ENCODE results near the gene DEFB127. TPM values are rescaled to one million over a fixed set of nuclear protein-coding genes. Genes with fewer than 3 reads are reported as not detected.

The DEFB127 gene
- total and polyA plus RNA-seq, 2 donors (not counting 1 experiment from before 2014, with no cell fraction given) = not detected

GRCh38 chr20:137668-138490 is 19.4 kb upstream of the DEFB127 start:
- Histone ChIP-seq H4K20me1 (ENCODE audit: control insufficient read depth, insufficient read depth, low read length, poor library complexity, severe bottlenecking) (no peaks in the 10 kb centered on the region), H3K4me3 (ENCODE audit: control extremely low read depth in 1 of 5, extremely low read depth in 1 of 5, insufficient read depth in 1 of 5, low read depth in 2 of 5, low read length in 4 of 5) (no peak overlapping the region), H3K9ac (ENCODE audit: low read length) (no peak overlapping the region), H3K27ac (ENCODE audit: low read length in 2 of 2) (no peak overlapping the region), H2AFZ (ENCODE audit: insufficient read depth, low read depth, low read length, poor library complexity, severe bottlenecking) (no peak overlapping the region), H3K27me3 (replicated peaks in 1 of 4; ENCODE audit: control extremely low read depth in 1 of 4, control insufficient read depth in 3 of 4, insufficient read depth in 4 of 4, low read length in 3 of 4) (peaks cover 0 to 10% (median 4%) of the 10 kb centered on the region in 4 experiments), H3K4me2 (replicated peaks; ENCODE audit: low read depth, low read length, poor library complexity, severe bottlenecking) (no peak overlapping the region), H3K79me2 (ENCODE audit: control insufficient read depth, insufficient read depth, low read length) (no peaks in the 10 kb centered on the region), H3K36me3 (replicated peaks in 1 of 2; ENCODE audit: control extremely low read depth in 1 of 2, control insufficient read depth in 1 of 2, extremely low read depth in 1 of 2, insufficient read depth in 2 of 2, low read length in 1 of 2) (no peaks in the 10 kb centered on the region), H3K4me1 (ENCODE audit: control insufficient read depth in 2 of 2, insufficient read depth in 2 of 2, low read length in 2 of 2) (no peaks in the 10 kb centered on the region), H3K9me3 (ENCODE audit: control extremely low read depth in 1 of 3, control insufficient read depth in 2 of 3, insufficient read depth in 1 of 3, low read length in 2 of 3) (peaks cover 0 to 7% (median 0%) of the 10 kb centered on the region in 3 donors)
- TF ChIP-seq CTCF (IDR thresholded peaks at IDR 0.05) = peak; percentile 22
- TF ChIP-seq EZH2 (IDR thresholded peaks at IDR 0.05; ENCODE audit: borderline replicate concordance, insufficient read depth, low read depth, low read length, poor library complexity, severe bottlenecking) = no peak
- no peak for DNase-seq
- ChIA-PET POLR2A (no interaction called here), CTCF (interaction anchor here (1.2 kb wide), 1 partner anchor 17 kb away, joined by 3 read pairs; no protein-coding TSS in a partner anchor)
- no peak overlapping the region for H3K27ac Mint-ChIP-seq
- intact Hi-C loops (cut with micrococcal nuclease) = no loop called here
- peaks cover 34% of the 10 kb centered on the region for H3K27me3 Mint-ChIP-seq
- H3K9me3 Mint-ChIP-seq (ENCODE audit: insufficient read depth) = peaks cover 1% of the 10 kb centered on the region
- no peaks in the 10 kb centered on the region for H3K4me1 Mint-ChIP-seq
- H3K4me3 Mint-ChIP-seq = no peak overlapping the region
- 95% methylated on average over 10 of the region's 11 CpGs for WGBS (ENCODE audit: insufficient coverage)
- ATAC-seq (ENCODE audit: low read depth) = no peak

GRCh38 chr20:142290-142689 is 15.0 kb upstream of the DEFB127 start, which contains the start of gene DEFB126:
TSS of gene DEFB126 (plus strand) at chr20:142590. CDS start at chr20:142629, 39 bp downstream.
- H3K27ac Mint-ChIP-seq = no peak within 1 kb of the TSS
- Histone ChIP-seq H3K27me3 (replicated peaks in 1 of 4; ENCODE audit: control extremely low read depth in 1 of 4, control insufficient read depth in 3 of 4, insufficient read depth in 4 of 4, low read length in 3 of 4) (peaks cover 0 to 15% (median 7%) of the 10 kb centered on the region in 4 experiments), H3K4me1 (ENCODE audit: control insufficient read depth in 2 of 2, insufficient read depth in 2 of 2, low read length in 2 of 2) (no peaks in the 10 kb centered on the region), H3K4me3 (ENCODE audit: control extremely low read depth in 1 of 5, extremely low read depth in 1 of 5, insufficient read depth in 1 of 5, low read depth in 2 of 5, low read length in 4 of 5) (no peak within 1 kb of the TSS), H3K9ac (ENCODE audit: low read length) (no peak within 1 kb of the TSS), H3K79me2 (ENCODE audit: control insufficient read depth, insufficient read depth, low read length) (no peaks in the 10 kb centered on the region), H4K20me1 (ENCODE audit: control insufficient read depth, insufficient read depth, low read length, poor library complexity, severe bottlenecking) (no peaks in the 10 kb centered on the region), H3K36me3 (replicated peaks in 1 of 2; ENCODE audit: control extremely low read depth in 1 of 2, control insufficient read depth in 1 of 2, extremely low read depth in 1 of 2, insufficient read depth in 2 of 2, low read length in 1 of 2) (no peaks in the 10 kb centered on the region), H2AFZ (ENCODE audit: insufficient read depth, low read depth, low read length, poor library complexity, severe bottlenecking) (no peak within 1 kb of the TSS), H3K27ac (ENCODE audit: low read length in 2 of 2) (no peak within 1 kb of the TSS), H3K9me3 (ENCODE audit: control extremely low read depth in 1 of 3, control insufficient read depth in 2 of 3, insufficient read depth in 1 of 3, low read length in 2 of 3) (peaks cover 0 to 7% (median 0%) of the 10 kb centered on the region in 3 donors), H3K4me2 (replicated peaks; ENCODE audit: low read depth, low read length, poor library complexity, severe bottlenecking) (no peak within 1 kb of the TSS)
- no peak for ATAC-seq (ENCODE audit: low read depth)
- no CpG with 5 or more reads among the region's 1 CpG for WGBS (ENCODE audit: insufficient coverage)
- ChIA-PET POLR2A (no interaction called here), CTCF (no interaction called here)
- DNase-seq = no peak
- intact Hi-C loops (cut with micrococcal nuclease) = no loop called here
- H3K4me3 Mint-ChIP-seq = no peak within 1 kb of the TSS
- peaks cover 49% of the 10 kb centered on the region for H3K27me3 Mint-ChIP-seq
- H3K4me1 Mint-ChIP-seq = no peaks in the 10 kb centered on the region
- no peaks in the 10 kb centered on the region for H3K9me3 Mint-ChIP-seq (ENCODE audit: insufficient read depth)
- no peak for TF ChIP-seq EZH2 (IDR thresholded peaks at IDR 0.05; ENCODE audit: borderline replicate concordance, insufficient read depth, low read depth, low read length, poor library complexity, severe bottlenecking)
- no peak for TF ChIP-seq CTCF (IDR thresholded peaks at IDR 0.05)
